ENCODE measurements around the gene GOSR2. TPM values are rescaled to one million over a fixed set of nuclear protein-coding genes. Genes with fewer than 3 reads are reported as not detected.
"Not testable (repeated sequence)": the region's sequence is repeated elsewhere in the genome, so short reads cannot be mapped to it uniquely, and the experiment has no call there.

The GOSR2 gene
- polyA plus RNA-seq, 12 donors: 25.5 to 42.6 (median 34.8) TPM; not detected in 1

- DNase-seq: not testable (repeated sequence)
These were observed 30.2 kb downstream of the GOSR2 start for GRCh38 chr17:46953191-46953590.

- no peak for DNase-seq
These were observed 35.2 kb downstream of the GOSR2 start for GRCh38 chr17:46958041-46958591.

- no peak for DNase-seq
These were observed 37.2 kb downstream of the GOSR2 start for GRCh38 chr17:46960152-46960551.

- DNase-seq: no peak
These were observed 39.4 kb downstream of the GOSR2 start for GRCh38 chr17:46962374-46962790.

GRCh38 chr17:46963571-46963970 lies 40.6 kb downstream of the GOSR2 start:
- DNase-seq: no peak

- DNase-seq: no peak
These were observed 41.6 kb downstream of the GOSR2 start for GRCh38 chr17:46964315-46965265.

- DNase-seq: no peak
These were observed 45.4 kb downstream of the GOSR2 start for GRCh38 chr17:46968224-46968834.

GRCh38 chr17:46968896-46969295 lies 45.9 kb downstream of the GOSR2 start:
- no peak for DNase-seq

- DNase-seq: no peak
These were observed 48.8 kb downstream of the GOSR2 start for GRCh38 chr17:46971647-46972300.

- DNase-seq: no peak
These were observed 49.4 kb downstream of the GOSR2 start for GRCh38 chr17:46972346-46972745.

- no peak for DNase-seq
These were observed 51.1 kb downstream of the GOSR2 start for GRCh38 chr17:46974086-46974485.

GRCh38 chr17:46975287-46975686 lies 52.3 kb downstream of the GOSR2 start:
- no peak for DNase-seq

GRCh38 chr17:46976626-46977270 lies 53.8 kb downstream of the GOSR2 start:
- no peak for DNase-seq

GRCh38 chr17:46977348-46977747 lies 54.4 kb downstream of the GOSR2 start:
- no peak for DNase-seq

- DNase-seq: no peak
These were observed 55.0 kb downstream of the GOSR2 start for GRCh38 chr17:46977750-46978488.

- DNase-seq: no peak
These were observed 55.7 kb downstream of the GOSR2 start for GRCh38 chr17:46978489-46979146.

GRCh38 chr17:46979147-46979863 lies 56.3 kb downstream of the GOSR2 start, which contains the start of gene RPRML:
TSS of gene RPRML (minus strand) at chr17:46979253. CDS start at chr17:46979007, 246 bp downstream.
- no peak for DNase-seq

- no peak for DNase-seq
These were observed 59.6 kb downstream of the GOSR2 start for GRCh38 chr17:46982577-46982976.

GRCh38 chr17:46983782-46984181 lies 60.8 kb downstream of the GOSR2 start:
- DNase-seq: no peak

GRCh38 chr17:46984341-46984740 lies 61.4 kb downstream of the GOSR2 start:
- no peak for DNase-seq

Measured in muscle of arm (tissue), 12 donors.